ENCODE data around the gene ADAD2.

ADAD2 gene

GRCh38 chr16:84233748-84234147 lies 42.8 kb downstream of the ADAD2 start:
- no peaks in the 10 kb centered on the region for H3K36me3 ChIP-seq (ENCODE audit: insufficient read depth, low read depth, low read length)
- no peak overlapping the region for H3K9ac ChIP-seq (ENCODE audit: low read depth, low read length)
- H3K4me3 ChIP-seq (ENCODE audit: low read length) = no peak overlapping the region
- H3K9me3 ChIP-seq (ENCODE audit: insufficient read depth, low read depth, low read length) = no peaks in the 10 kb centered on the region
- no peaks in the 10 kb centered on the region for H3K27me3 ChIP-seq (ENCODE audit: insufficient read depth, low read length)
- no peak overlapping the region for H3K27ac ChIP-seq (ENCODE audit: low read length)
- H3K4me1 ChIP-seq (ENCODE audit: insufficient read depth, low read length) = no peaks in the 10 kb centered on the region

- Histone ChIP-seq H3K27me3 (ENCODE audit: insufficient read depth, low read length) (no peaks in the 10 kb centered on the region), H3K4me3 (ENCODE audit: low read length) (no peak overlapping the region), H3K36me3 (ENCODE audit: insufficient read depth, low read depth, low read length) (no peaks in the 10 kb centered on the region), H3K9me3 (ENCODE audit: insufficient read depth, low read depth, low read length) (no peaks in the 10 kb centered on the region), H3K4me1 (ENCODE audit: insufficient read depth, low read length) (no peaks in the 10 kb centered on the region), H3K27ac (ENCODE audit: low read length) (no peak overlapping the region), H3K9ac (ENCODE audit: low read depth, low read length) (no peak overlapping the region)
Measured at GRCh38 chr16:84234321-84235241, 43.6 kb downstream of the ADAD2 start.

- Histone ChIP-seq H3K36me3 (ENCODE audit: insufficient read depth, low read depth, low read length) (no peaks in the 10 kb centered on the region), H3K27me3 (ENCODE audit: insufficient read depth, low read length) (no peaks in the 10 kb centered on the region), H3K9me3 (ENCODE audit: insufficient read depth, low read depth, low read length) (no peaks in the 10 kb centered on the region), H3K9ac (ENCODE audit: low read depth, low read length) (no peak overlapping the region), H3K4me3 (ENCODE audit: low read length) (no peak overlapping the region), H3K4me1 (ENCODE audit: insufficient read depth, low read length) (no peaks in the 10 kb centered on the region), H3K27ac (ENCODE audit: low read length) (no peak overlapping the region)
Measured at GRCh38 chr16:84236671-84237070, 45.7 kb downstream of the ADAD2 start.

- Histone ChIP-seq H3K36me3 (ENCODE audit: insufficient read depth, low read depth, low read length) (no peaks in the 10 kb centered on the region), H3K4me1 (ENCODE audit: insufficient read depth, low read length) (no peaks in the 10 kb centered on the region), H3K9me3 (ENCODE audit: insufficient read depth, low read depth, low read length) (no peaks in the 10 kb centered on the region), H3K9ac (ENCODE audit: low read depth, low read length) (no peak overlapping the region), H3K27me3 (ENCODE audit: insufficient read depth, low read length) (no peaks in the 10 kb centered on the region), H3K4me3 (ENCODE audit: low read length) (no peak overlapping the region), H3K27ac (ENCODE audit: low read length) (no peak overlapping the region)
Measured at GRCh38 chr16:84237994-84238750, 47.2 kb downstream of the ADAD2 start.

GRCh38 chr16:84239141-84239769 lies 48.3 kb downstream of the ADAD2 start:
- no peak overlapping the region for H3K4me3 ChIP-seq (ENCODE audit: low read length)
- H3K27ac ChIP-seq (ENCODE audit: low read length) = no peak overlapping the region
- H3K9ac ChIP-seq (ENCODE audit: low read depth, low read length) = no peak overlapping the region
- H3K9me3 ChIP-seq (ENCODE audit: insufficient read depth, low read depth, low read length) = 0 out of 2 replicates have a peak, but pooled peaks cover 2% of the 10 kb centered on the region
- H3K4me1 ChIP-seq (ENCODE audit: insufficient read depth, low read length) = no peaks in the 10 kb centered on the region
- no peaks in the 10 kb centered on the region for H3K27me3 ChIP-seq (ENCODE audit: insufficient read depth, low read length)
- no peaks in the 10 kb centered on the region for H3K36me3 ChIP-seq (ENCODE audit: insufficient read depth, low read depth, low read length)

- no peak within 1 kb of the TSS for H3K9ac ChIP-seq (ENCODE audit: low read depth, low read length)
- no peaks in the 10 kb centered on the region for H3K36me3 ChIP-seq (ENCODE audit: insufficient read depth, low read depth, low read length)
- H3K9me3 ChIP-seq (ENCODE audit: insufficient read depth, low read depth, low read length) = 0 out of 2 replicates have a peak, but pooled peaks cover 4% of the 10 kb centered on the region
- H3K27ac ChIP-seq (ENCODE audit: low read length) = no peak within 1 kb of the TSS
- H3K4me1 ChIP-seq (ENCODE audit: insufficient read depth, low read length) = no peaks in the 10 kb centered on the region
- no peaks in the 10 kb centered on the region for H3K27me3 ChIP-seq (ENCODE audit: insufficient read depth, low read length)
- no peak within 1 kb of the TSS for H3K4me3 ChIP-seq (ENCODE audit: low read length)
Measured at GRCh38 chr16:84239909-84240308, 49.0 kb downstream of the ADAD2 start, which contains the start of gene KCNG4. TSS of gene KCNG4 (minus strand) at chr16:84240012. CDS start at chr16:84237485, 2,527 bp downstream.

- Histone ChIP-seq H3K9ac (ENCODE audit: low read depth, low read length) (no peak overlapping the region), H3K9me3 (ENCODE audit: insufficient read depth, low read depth, low read length) (0 out of 2 replicates have a peak, but pooled peaks cover 4% of the 10 kb centered on the region), H3K27ac (ENCODE audit: low read length) (no peak overlapping the region), H3K36me3 (ENCODE audit: insufficient read depth, low read depth, low read length) (no peaks in the 10 kb centered on the region), H3K4me3 (ENCODE audit: low read length) (no peak overlapping the region), H3K4me1 (ENCODE audit: insufficient read depth, low read length) (no peaks in the 10 kb centered on the region), H3K27me3 (ENCODE audit: insufficient read depth, low read length) (no peaks in the 10 kb centered on the region)
Measured at GRCh38 chr16:84240455-84240854, 49.5 kb downstream of the ADAD2 start.

GRCh38 chr16:84241778-84242177 lies 50.8 kb downstream of the ADAD2 start:
- no peaks in the 10 kb centered on the region for H3K4me1 ChIP-seq (ENCODE audit: insufficient read depth, low read length)
- H3K27ac ChIP-seq (ENCODE audit: low read length) = no peak overlapping the region
- no peak overlapping the region for H3K4me3 ChIP-seq (ENCODE audit: low read length)
- H3K36me3 ChIP-seq (ENCODE audit: insufficient read depth, low read depth, low read length) = no peaks in the 10 kb centered on the region
- 0 out of 2 replicates have a peak, but pooled peaks cover 4% of the 10 kb centered on the region for H3K9me3 ChIP-seq (ENCODE audit: insufficient read depth, low read depth, low read length)
- H3K27me3 ChIP-seq (ENCODE audit: insufficient read depth, low read length) = no peaks in the 10 kb centered on the region
- H3K9ac ChIP-seq (ENCODE audit: low read depth, low read length) = no peak overlapping the region

GRCh38 chr16:84242839-84243238 lies 51.9 kb downstream of the ADAD2 start:
- no peaks in the 10 kb centered on the region for H3K27me3 ChIP-seq (ENCODE audit: insufficient read depth, low read length)
- H3K27ac ChIP-seq (ENCODE audit: low read length) = no peak overlapping the region
- H3K9ac ChIP-seq (ENCODE audit: low read depth, low read length) = no peak overlapping the region
- H3K36me3 ChIP-seq (ENCODE audit: insufficient read depth, low read depth, low read length) = no peaks in the 10 kb centered on the region
- H3K4me1 ChIP-seq (ENCODE audit: insufficient read depth, low read length) = no peaks in the 10 kb centered on the region
- H3K9me3 ChIP-seq (ENCODE audit: insufficient read depth, low read depth, low read length) = 0 out of 2 replicates have a peak, but pooled peaks cover 4% of the 10 kb centered on the region
- H3K4me3 ChIP-seq (ENCODE audit: low read length) = no peak overlapping the region

- no peak overlapping the region for H3K9ac ChIP-seq (ENCODE audit: low read depth, low read length)
- no peaks in the 10 kb centered on the region for H3K36me3 ChIP-seq (ENCODE audit: insufficient read depth, low read depth, low read length)
- H3K4me3 ChIP-seq (ENCODE audit: low read length) = no peak overlapping the region
- no peaks in the 10 kb centered on the region for H3K4me1 ChIP-seq (ENCODE audit: insufficient read depth, low read length)
- H3K27me3 ChIP-seq (ENCODE audit: insufficient read depth, low read length) = no peaks in the 10 kb centered on the region
- no peak overlapping the region for H3K27ac ChIP-seq (ENCODE audit: low read length)
- H3K9me3 ChIP-seq (ENCODE audit: insufficient read depth, low read depth, low read length) = 0 out of 2 replicates have a peak, but pooled peaks cover 4% of the 10 kb centered on the region
Measured at GRCh38 chr16:84243732-84244131, 52.8 kb downstream of the ADAD2 start.

GRCh38 chr16:84244728-84245127 lies 53.8 kb downstream of the ADAD2 start:
- H3K9me3 ChIP-seq (ENCODE audit: insufficient read depth, low read depth, low read length) = 0 out of 2 replicates have a peak, but pooled peaks cover 4% of the 10 kb centered on the region
- no peaks in the 10 kb centered on the region for H3K27me3 ChIP-seq (ENCODE audit: insufficient read depth, low read length)
- no peaks in the 10 kb centered on the region for H3K4me1 ChIP-seq (ENCODE audit: insufficient read depth, low read length)
- H3K27ac ChIP-seq (ENCODE audit: low read length) = no peak overlapping the region
- H3K9ac ChIP-seq (ENCODE audit: low read depth, low read length) = no peak overlapping the region
- H3K4me3 ChIP-seq (ENCODE audit: low read length) = no peak overlapping the region
- H3K36me3 ChIP-seq (ENCODE audit: insufficient read depth, low read depth, low read length) = no peaks in the 10 kb centered on the region
